HCT116 (cell line): ENCODE measurements around the gene CCNE1. TPM values are rescaled to one million over a fixed set of nuclear protein-coding genes. Genes with fewer than 3 reads are reported as not detected.

Source experiments
- ATAC-seq: fragments of 200-7000 bp; cut with Tn5 transposase; 2 replicates; pipeline ENCODE4 v1.9.1; 2020; ENCODE audit warnings: mild to moderate bottlenecking, moderate library complexity
- BruUV-seq: library from RNA; stranded (reverse); fragments of 400-500 nt; replicated peaks from 2 replicates; lab custom pipeline; 2021; lab: Mats Ljungman, UMichigan
- CTCF ChIA-PET: fragments of 300-600 bp; sonication (Branson Sonifier 250); formaldehyde crosslinking; loops from one replicate; lab custom pipeline; 2021; ENCODE audit warnings: antibody characterized with exemption; lab: Charles Lee
- POLR2A ChIA-PET: fragments of 300-600, 350-600 bp; sonication (Branson Sonifier 250); formaldehyde crosslinking; loops from one replicate; lab custom pipeline; 2021; ENCODE audit warnings: antibody characterized with exemption; lab: Charles Lee
- RAD21 ChIA-PET, 2 experiments: fragments of 300-600 bp; sonication (Branson Sonifier 250); formaldehyde crosslinking; loops; one replicate each; lab custom pipeline; 2023; ENCODE audit warnings: low total read pairs in 2 of 2; ENCODE audit not compliant: uncharacterized antibody in 2 of 2, unreplicated experiment in 2 of 2, low non-redundant PET in 1 of 2; lab: Charles Lee
- DNase-seq: peaks from one replicate; pipeline ENCODE4 v3.0.0-alpha.2; 2010; ENCODE audit warnings: low read depth, low spot score
- H2AFZ ChIP-seq: fragments of 200-600 bp; shearing (Covaris generic), sonication (generic); 2 replicates; pipeline ENCODE4 v1.6.1; 2017; ENCODE audit warnings: low read depth, mixed run types, mixed read lengths, antibody characterized with exemption, low read length; ENCODE audit not compliant: poor library complexity, severe bottlenecking
- H3K27ac ChIP-seq: 2 replicates; pipeline ENCODE4 v1.5.1; 2012; ENCODE audit warnings: low read depth, low read length
- H3K27me3 ChIP-seq: fragments of 200-600 bp; sonication (generic); 2 replicates; pipeline ENCODE4 v1.6.1; 2016; ENCODE audit warnings: mixed run types, low read length, mixed read lengths; ENCODE audit not compliant: insufficient read depth
- H3K36me3 ChIP-seq, 2 experiments: fragments of 200-500 bp in 1 of 2; fragments of 200-600 bp in 1 of 2; sonication (Bioruptor generic) in 1 of 2; sonication (generic) in 1 of 2; 2 replicates each; pipeline versions ENCODE4 v1.5.1 to v1.6.1; 2014 to 2016; ENCODE audit warnings: low read length in 2 of 2, inconsistent platforms in 1 of 2, mixed read lengths in 1 of 2, mixed run types in 1 of 2; ENCODE audit not compliant: insufficient read depth in 2 of 2, control insufficient read depth in 1 of 2
- H3K4me1 ChIP-seq, 2 experiments: fragments of 200-600 bp in 1 of 2; sonication (generic) in 1 of 2; 2 replicates each; pipeline versions ENCODE4 v1.5.1 to v1.6.1; 2012 to 2017; ENCODE audit warnings: low read length in 2 of 2, inconsistent platforms in 1 of 2, mild to moderate bottlenecking in 1 of 2, mixed read lengths in 1 of 2, mixed run types in 1 of 2, moderate library complexity in 1 of 2; ENCODE audit not compliant: insufficient read depth in 2 of 2, control insufficient read depth in 1 of 2
- H3K4me2 ChIP-seq: fragments of 200-600 bp; sonication (generic); 2 replicates; pipeline ENCODE4 v1.6.1; 2017; ENCODE audit warnings: mixed run types, low read length, mixed read lengths
- H3K4me3 ChIP-seq, 2 experiments: fragments of 200-600 bp in 1 of 2; sonication (generic) in 1 of 2; replicated peaks in 1 of 2; 2 replicates each; pipeline ENCODE4 v1.5.1; 2011 to 2016; ENCODE audit warnings: low read length in 2 of 2, control low read depth in 1 of 2, low read depth in 1 of 2, mild to moderate bottlenecking in 1 of 2, mixed read lengths in 1 of 2, mixed run types in 1 of 2
- H3K79me2 ChIP-seq: fragments of 200-600 bp; sonication (generic); 2 replicates; pipeline ENCODE4 v1.6.1; 2017; ENCODE audit warnings: mild to moderate bottlenecking, mixed run types, low read length, moderate library complexity, mixed read lengths; ENCODE audit not compliant: insufficient read depth
- H3K9ac ChIP-seq: fragments of 200-600 bp; sonication (generic); 2 replicates; pipeline ENCODE4 v1.6.1; 2016; ENCODE audit warnings: low read length, mixed read lengths
- H3K9me2 ChIP-seq: fragments of 200-600 bp; sonication (generic), shearing (Covaris generic); 2 replicates; pipeline ENCODE4 v1.6.1; 2017; ENCODE audit warnings: mixed run types, mild to moderate bottlenecking, moderate library complexity; ENCODE audit not compliant: insufficient read depth
- H3K9me3 ChIP-seq, 2 experiments: fragments of 200-500 bp in 1 of 2; fragments of 200-600 bp in 1 of 2; sonication (Bioruptor generic) in 1 of 2; sonication (generic) in 1 of 2; 2 replicates each; pipeline ENCODE4 v1.6.1; 2014 to 2017; ENCODE audit warnings: low read length in 2 of 2, mixed read lengths in 2 of 2, inconsistent platforms in 1 of 2, low read depth in 1 of 2, mild to moderate bottlenecking in 1 of 2, mixed run types in 1 of 2, moderate library complexity in 1 of 2; ENCODE audit not compliant: control insufficient read depth in 1 of 2, insufficient read depth in 1 of 2
- H4K20me1 ChIP-seq: fragments of 200-600 bp; sonication (generic), shearing (Covaris generic); 2 replicates; pipeline ENCODE4 v1.6.1; 2017; ENCODE audit warnings: mixed run types, mild to moderate bottlenecking, moderate library complexity; ENCODE audit not compliant: insufficient read depth
- CBX3 ChIP-seq: IDR thresholded peaks from 2 replicates; pipeline ENCODE4 v1.6.1; 2012; ENCODE audit warnings: low read depth
- EGR1 ChIP-seq: IDR thresholded peaks from 2 replicates; pipeline ENCODE4 v1.6.1; 2012; ENCODE audit warnings: low read depth
- EZH2 ChIP-seq: fragments of 200-600 bp; sonication (generic); IDR thresholded peaks from 2 replicates; pipeline ENCODE4 v1.6.1; 2017; ENCODE audit warnings: antibody characterized with exemption, mixed run types
- JUND ChIP-seq: IDR thresholded peaks from 2 replicates; pipeline ENCODE4 v1.6.1; 2012
- POLR2AphosphoS5 ChIP-seq: IDR thresholded peaks from 2 replicates; pipeline ENCODE4 v1.6.1; 2011; ENCODE audit warnings: mild to moderate bottlenecking, low read depth, low read length, moderate library complexity
- REST ChIP-seq: IDR thresholded peaks from 2 replicates; pipeline ENCODE4 v1.6.1; 2012; ENCODE audit warnings: low read depth
- SP1 ChIP-seq: IDR thresholded peaks from 2 replicates; pipeline ENCODE4 v1.6.1; 2012; ENCODE audit warnings: low read depth
- ZFX ChIP-seq: fragments of 450-650 bp; IDR thresholded peaks from 2 replicates; pipeline ENCODE4 v1.6.1; 2017
- intact Hi-C: fragments of 100-400 bp; cut with micrococcal nuclease; formaldehyde crosslinking; loops from 2 replicates; pipeline ENCODE4 v1.10.0; 2022
- total RNA-seq: library from RNA; stranded (reverse); gene quantifications from one replicate; pipeline ENCODE4 v1.2.1, GENCODE V29; 2021; ENCODE audit not compliant: unreplicated experiment

The CCNE1 gene
- total RNA-seq, 1 experiment from 2014 or later: 29.3 TPM

- ChIA-PET POLR2A (no interaction called here), CTCF (no interaction called here), RAD21 (no interaction called here)
- no peaks in the 10 kb centered on the region for H3K27me3 ChIP-seq
- H3K79me2 ChIP-seq: no peaks in the 10 kb centered on the region
- intact Hi-C loops: no loop called here
- no peak overlapping the region for H3K9ac ChIP-seq
- H4K20me1 ChIP-seq: no peaks in the 10 kb centered on the region
- H3K4me3 ChIP-seq: no peak overlapping the region
- H3K9me2 ChIP-seq: no peaks in the 10 kb centered on the region
- H3K36me3 ChIP-seq: no peaks in the 10 kb centered on the region
- no peaks in the 10 kb centered on the region for H3K9me3 ChIP-seq
- H3K4me2 ChIP-seq: no peak overlapping the region
- H3K27ac ChIP-seq: no peak overlapping the region
- H3K4me1 ChIP-seq: peaks cover 5 to 16% of the 10 kb centered on the region in 2 experiments; a peak in 3 of 4 replicates
- TF ChIP-seq JUND (no peak), REST (no peak), ZFX (no peak), POLR2AphosphoS5 (no peak), EZH2 (no peak), SP1 (no peak), CBX3 (no peak), EGR1 (no peak)
- TF ChIP-seq, all 23 proteins: peak for 0
- ATAC-seq (no peak), DNase-seq (no peak)
- H2AFZ ChIP-seq: no peak overlapping the region
- no TSS peak for BruUV-seq
Observed at GRCh38 chr19:29850482-29850881, 38.7 kb downstream of the CCNE1 start.
